Measurements from ENCODE around the gene PAPPA2.
"Not testable (repeated sequence)": the region's sequence is repeated elsewhere in the genome, so short reads cannot be mapped to it uniquely, and the experiment has no call there.

Gene PAPPA2

DNA sequence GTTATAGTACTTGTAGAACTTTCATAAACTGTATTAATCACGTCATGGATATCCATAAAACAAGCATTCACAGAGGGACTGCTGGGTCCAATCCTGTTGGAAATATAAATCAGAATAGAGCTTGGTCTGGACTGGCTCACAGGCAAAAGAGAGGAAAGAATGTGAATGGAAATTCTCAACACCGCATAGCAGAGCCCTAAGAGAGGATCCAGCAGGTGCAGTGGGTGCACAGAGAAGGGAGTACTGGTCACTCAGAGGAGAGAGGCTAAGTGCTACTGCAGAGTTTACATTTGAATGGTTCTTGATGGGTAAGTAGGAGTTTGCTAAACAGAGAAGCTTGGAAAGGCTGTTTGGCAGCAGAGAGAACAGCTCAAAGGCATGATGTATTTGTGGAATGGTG is 231.7 kb downstream of the PAPPA2 start:
- no peak for DNase-seq

GRCh38 chr1:176696109-176696508 is 233.1 kb downstream of the PAPPA2 start:
- no peak for DNase-seq

- DNase-seq, result no peak
These were observed 233.7 kb downstream of the PAPPA2 start for GRCh38 chr1:176696689-176697088.

GRCh38 chr1:176699821-176700220 is 236.8 kb downstream of the PAPPA2 start:
- no peak for DNase-seq

DNA sequence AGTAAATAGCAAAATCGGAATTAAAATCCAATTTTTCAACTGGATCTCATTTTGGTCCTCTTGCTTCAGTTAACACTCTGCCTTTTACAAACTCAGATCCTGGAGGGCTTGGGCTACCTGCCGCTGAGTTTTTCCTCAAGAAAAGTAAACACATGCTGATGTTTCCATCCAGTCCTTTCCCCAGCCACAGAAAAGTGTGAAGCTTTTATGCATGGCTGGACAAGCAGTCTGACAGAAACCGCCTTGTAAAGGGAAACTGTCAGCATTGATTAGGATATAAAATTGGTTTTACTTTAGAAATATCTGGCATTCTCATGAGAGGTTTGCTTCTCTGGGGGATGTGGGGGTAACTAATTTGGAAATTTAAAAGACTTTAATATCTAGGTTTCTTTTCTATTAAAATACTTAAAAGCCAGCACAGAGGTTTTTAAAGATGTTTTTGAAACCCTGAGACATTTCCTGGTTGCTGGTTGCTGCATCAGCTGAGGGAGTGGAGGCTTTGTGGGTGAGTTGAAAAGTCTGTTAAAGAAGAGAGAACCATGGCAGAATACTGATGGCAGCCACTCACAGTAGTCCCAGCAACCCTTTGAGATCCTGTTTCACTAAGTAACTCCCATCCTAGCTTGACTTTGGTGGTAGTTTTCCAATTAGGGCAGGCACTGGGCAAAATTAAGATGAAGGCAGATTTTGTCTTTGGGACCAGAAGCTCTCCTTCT is 238.3 kb downstream of the PAPPA2 start:
- DNase-seq, result no peak

DNA sequence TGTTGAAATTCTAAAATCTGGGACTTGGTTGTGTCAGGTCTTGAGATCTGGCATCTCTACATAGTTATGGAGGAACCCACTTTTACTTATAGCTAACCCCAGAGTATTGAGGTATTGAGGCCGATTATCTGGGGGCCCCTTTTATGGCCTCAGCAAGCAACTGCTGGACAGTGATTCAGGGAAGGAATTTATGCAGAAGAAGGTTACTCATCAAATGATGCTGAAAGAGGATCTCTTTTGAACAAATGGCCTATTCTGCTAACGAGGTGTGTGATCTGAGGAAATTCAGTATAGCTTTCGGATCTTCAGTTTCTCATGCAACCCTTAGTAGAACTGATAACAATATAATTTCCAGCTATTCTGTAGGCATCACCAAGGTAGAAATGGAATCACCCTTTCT is 239.9 kb downstream of the PAPPA2 start:
- no peak for DNase-seq

- no peak for DNase-seq
These were observed 242.6 kb downstream of the PAPPA2 start for GRCh38 chr1:176705585-176705984.

GRCh38 chr1:176717066-176717750 is 254.2 kb downstream of the PAPPA2 start:
- DNase-seq, result no peak

DNA sequence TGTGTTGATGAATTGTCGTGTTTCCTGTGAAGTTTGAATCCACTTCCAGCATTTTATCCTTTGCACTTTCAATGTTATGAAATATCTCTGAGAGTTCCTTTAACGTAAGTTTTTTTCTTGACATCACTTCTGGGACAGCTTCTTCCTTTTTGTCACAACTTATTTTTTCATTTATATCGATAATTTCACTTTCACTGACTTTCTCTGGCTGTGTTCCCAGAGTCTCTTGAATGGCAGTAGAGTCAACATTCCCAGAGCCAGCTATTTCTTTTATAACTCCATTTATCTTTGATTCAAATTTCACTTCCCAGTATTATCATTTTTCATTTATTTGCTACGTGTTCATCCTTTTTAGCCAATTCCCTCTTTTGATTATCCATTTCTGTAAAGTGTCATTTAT is 256.5 kb downstream of the PAPPA2 start:
- DNase-seq, result no peak

DNA sequence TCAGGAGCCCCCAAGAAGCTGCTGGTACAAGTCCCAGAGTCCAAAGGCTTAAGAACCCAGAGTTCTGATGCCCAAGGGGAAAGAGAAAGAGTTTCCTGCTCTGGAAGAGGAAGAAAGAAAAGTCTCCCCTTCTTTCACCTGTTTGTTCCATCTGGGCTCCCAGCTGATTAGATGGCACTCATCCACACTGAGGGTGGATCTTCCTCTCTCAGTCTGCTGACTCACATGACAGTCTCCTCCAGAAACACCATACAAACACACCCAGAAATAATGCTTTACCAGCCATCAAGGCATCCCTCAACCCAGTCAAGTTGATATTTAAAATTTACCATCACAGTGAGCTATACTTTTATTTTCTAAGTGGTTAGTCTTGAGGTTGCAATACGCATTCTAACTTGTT is 257.9 kb downstream of the PAPPA2 start:
- no peak for DNase-seq

DNA sequence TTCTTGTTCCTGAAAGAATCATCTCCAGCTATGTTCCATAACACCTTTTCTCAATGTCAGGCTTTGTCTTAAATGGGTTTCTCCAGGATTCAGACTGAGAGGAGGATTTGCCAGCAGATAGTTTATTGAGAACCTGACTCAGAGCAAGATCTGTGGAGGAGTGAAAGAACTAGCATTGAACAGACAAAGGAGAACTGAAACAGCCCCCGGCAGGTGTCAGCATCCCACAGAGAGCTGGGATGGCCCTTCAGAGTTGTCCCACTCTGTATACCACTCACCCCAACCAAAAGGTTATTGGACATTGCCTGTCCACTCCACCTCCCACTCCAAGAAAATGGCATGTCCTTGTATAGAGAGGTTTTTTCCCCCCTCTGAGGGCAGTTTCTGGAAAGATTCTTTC is 270.7 kb downstream of the PAPPA2 start:
- no peak for DNase-seq

DNA sequence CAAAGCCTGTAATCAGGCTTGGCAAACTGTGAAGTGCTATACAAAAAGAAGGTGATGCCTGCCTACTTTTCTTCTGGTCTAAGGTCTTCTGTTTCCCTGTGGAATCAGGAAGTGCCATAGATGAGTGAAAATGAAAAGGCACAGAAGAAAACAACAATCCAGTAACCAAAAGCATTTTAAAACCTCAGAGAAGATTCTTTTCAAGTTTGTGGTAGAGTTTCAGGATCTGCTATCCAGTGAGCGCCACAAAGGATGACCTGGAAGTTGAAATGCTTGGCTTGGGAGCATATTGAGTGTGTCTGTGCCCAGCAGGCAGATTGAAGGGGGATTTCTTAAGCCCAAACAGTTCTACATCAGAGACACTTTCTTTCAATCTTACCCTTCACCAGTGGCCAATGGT is 272.2 kb downstream of the PAPPA2 start:
- no peak for DNase-seq

- DNase-seq, result no peak
These were observed 273.0 kb downstream of the PAPPA2 start for GRCh38 chr1:176736015-176736414.

- no peak for DNase-seq
These were observed 278.2 kb downstream of the PAPPA2 start for GRCh38 chr1:176741181-176741580.

- DNase-seq, result no peak
These were observed 279.3 kb downstream of the PAPPA2 start for GRCh38 chr1:176742322-176742721.

GRCh38 chr1:176744142-176744541 is 281.2 kb downstream of the PAPPA2 start:
- DNase-seq, result no peak

- no peak for DNase-seq
These were observed 283.0 kb downstream of the PAPPA2 start for GRCh38 chr1:176745945-176746344.

GRCh38 chr1:176752505-176752904 is 289.5 kb downstream of the PAPPA2 start:
- no peak for DNase-seq

DNA sequence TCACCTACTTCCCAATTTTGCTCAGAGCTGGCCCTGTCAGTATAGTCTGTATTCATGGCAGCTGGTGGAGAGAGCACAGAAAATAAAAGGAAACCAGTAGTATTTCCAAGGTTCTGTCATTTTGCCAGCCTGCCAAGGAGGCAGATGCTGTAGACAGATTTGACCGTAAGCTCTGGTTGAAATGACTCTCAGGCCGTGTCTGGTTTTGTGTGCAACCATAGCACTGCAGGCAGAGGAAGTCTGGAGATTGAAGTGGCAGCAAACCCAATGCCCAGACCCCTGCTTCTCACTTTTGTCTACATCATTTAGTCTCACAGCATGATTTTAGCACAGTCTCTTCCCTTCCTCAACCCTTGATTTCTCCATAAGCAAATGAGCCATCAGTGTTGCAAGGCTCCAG is 291.7 kb downstream of the PAPPA2 start:
- no peak for DNase-seq

GRCh38 chr1:176756817-176757216 is 293.8 kb downstream of the PAPPA2 start:
- not testable (repeated sequence) for DNase-seq

- DNase-seq, result no peak
These were observed 302.6 kb downstream of the PAPPA2 start for GRCh38 chr1:176765608-176766007.

DNA sequence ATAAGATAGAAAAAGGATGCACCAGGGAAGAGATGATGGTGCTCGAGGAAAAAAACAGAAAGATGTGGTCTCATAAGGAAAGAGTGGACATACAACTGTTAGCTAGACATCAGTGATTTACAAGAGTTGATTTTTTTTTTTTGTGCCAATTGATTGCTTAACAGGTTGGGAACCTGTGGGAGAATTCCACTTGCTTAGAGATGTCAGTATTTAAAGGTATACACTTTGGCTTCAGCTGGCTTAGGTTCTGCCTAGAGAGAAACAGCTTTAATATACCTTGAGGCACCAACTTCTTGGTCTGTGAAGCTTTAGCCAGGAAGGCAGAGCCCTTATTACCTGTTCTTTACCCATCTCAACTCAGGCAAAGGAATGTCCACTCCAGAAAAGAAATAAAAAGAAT is 303.8 kb downstream of the PAPPA2 start:
- no peak for DNase-seq

DNA sequence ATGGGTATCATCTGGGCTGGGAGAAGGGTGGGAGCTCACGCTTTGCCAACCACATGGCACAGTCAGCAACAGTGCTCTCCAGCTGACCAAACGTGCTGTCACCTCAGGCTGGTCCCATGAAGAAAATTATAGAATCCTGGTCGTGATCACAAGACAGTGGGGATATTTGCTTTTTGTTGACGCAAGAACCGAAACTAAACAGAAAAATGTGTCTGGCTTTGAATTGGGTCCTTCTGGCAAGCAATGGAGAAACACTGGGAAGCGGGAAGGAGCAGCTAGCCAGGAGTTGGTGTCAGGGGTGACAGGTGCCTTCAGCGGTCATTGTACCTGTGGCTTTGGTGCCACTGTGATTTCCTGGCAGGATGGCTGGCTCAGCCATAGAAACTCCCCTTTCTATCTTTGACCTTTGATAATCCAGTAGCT is 304.8 kb downstream of the PAPPA2 start:
- no peak for DNase-seq

GRCh38 chr1:176768532-176768931 is 305.6 kb downstream of the PAPPA2 start:
- no peak for DNase-seq

DNA sequence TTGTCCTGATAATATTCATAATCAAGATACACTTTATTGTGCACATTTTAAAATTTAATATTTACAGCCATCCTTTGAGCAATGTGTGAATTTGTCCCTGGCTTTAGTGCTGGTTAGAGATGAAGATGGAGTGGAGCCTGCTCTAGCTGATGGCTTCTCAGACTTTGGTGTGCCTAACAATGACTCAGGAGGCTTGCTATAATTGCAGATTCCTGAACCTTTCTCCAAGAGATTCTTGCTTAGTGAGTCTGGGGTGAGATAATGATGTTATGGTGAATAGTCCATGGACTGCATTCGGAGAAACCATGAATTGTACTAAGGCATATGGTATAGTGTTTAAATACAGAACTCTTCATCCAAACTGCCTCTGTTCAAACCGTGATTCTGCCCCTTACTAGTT is 307.1 kb downstream of the PAPPA2 start:
- DNase-seq, result no peak
